WTC11 (cell line): ENCODE data around the gene BCAR3. TPM values are rescaled to one million over a fixed set of nuclear protein-coding genes. Genes with fewer than 3 reads are reported as not detected.

ENCODE experiments used
- ATAC-seq: fragments of 200-7000 bp; cut with Tn5 transposase; 2 replicates; pipeline ENCODE4 v1.10.0; 2021; ENCODE audit warnings: mild to moderate bottlenecking, moderate library complexity
- CTCF ChIA-PET: fragments of 300-600 bp; sonication (Branson Sonifier 250); formaldehyde crosslinking; loops from one replicate; lab custom pipeline; 2021; ENCODE audit warnings: antibody characterized with exemption; lab: Charles Lee
- POLR2A ChIA-PET: fragments of 350-600 bp; sonication (Branson Sonifier 250); formaldehyde crosslinking; loops from one replicate; lab custom pipeline; 2021; ENCODE audit warnings: antibody characterized with exemption; lab: Charles Lee
- DNase-seq: peaks from one replicate; pipeline ENCODE4 v3.0.0; 2021; ENCODE audit warnings: low spot score
- H3K27ac Mint-ChIP-seq: 2 replicates; pipeline ENCODE4 v1.8.0; 2021; ENCODE audit warnings: mixed read lengths
- H3K27me3 Mint-ChIP-seq: 2 replicates; pipeline ENCODE4 v1.8.0; 2021; ENCODE audit warnings: low read depth, mild to moderate bottlenecking, moderate library complexity, mixed read lengths
- H3K36me3 Mint-ChIP-seq: 2 replicates; pipeline ENCODE4 v1.8.0; 2021; ENCODE audit warnings: mixed read lengths
- H3K4me1 Mint-ChIP-seq: 2 replicates; pipeline ENCODE4 v1.8.0; 2022; ENCODE audit warnings: mixed read lengths
- H3K4me3 Mint-ChIP-seq: 2 replicates; pipeline ENCODE4 v1.8.0; 2021; ENCODE audit warnings: mild to moderate bottlenecking, moderate library complexity, mixed read lengths
- H3K9me3 Mint-ChIP-seq: 2 replicates; pipeline ENCODE4 v1.8.0; 2021; ENCODE audit warnings: mixed read lengths
- CREM ChIP-seq: sonication (generic); formaldehyde crosslinking; IDR thresholded peaks from 2 replicates; pipeline ENCODE4 v1.8.1; 2022; ENCODE audit warnings: mild to moderate bottlenecking, missing genetic modification reagents, moderate library complexity
- EMX1 ChIP-seq: fragments of 250-450 bp; sonication (Bioruptor Pico); IDR thresholded peaks from 2 replicates; pipeline ENCODE4 v1.8.0; 2021; ENCODE audit warnings: mild to moderate bottlenecking
- ESRRA ChIP-seq: sonication (generic); formaldehyde crosslinking; IDR thresholded peaks from 2 replicates; pipeline ENCODE4 v1.8.1; 2022; ENCODE audit warnings: mild to moderate bottlenecking, missing genetic modification reagents, borderline replicate concordance
- ETV6 ChIP-seq: sonication (generic); formaldehyde crosslinking; IDR thresholded peaks from 2 replicates; pipeline ENCODE4 v1.8.1; 2022; ENCODE audit warnings: mild to moderate bottlenecking, missing genetic modification reagents
- HMGA2 ChIP-seq: fragments of 250-450 bp; sonication (Bioruptor Pico); IDR thresholded peaks from 2 replicates; pipeline ENCODE4 v1.4.0; 2021; ENCODE audit warnings: mild to moderate bottlenecking, moderate library complexity
- JUN ChIP-seq: sonication (generic); formaldehyde crosslinking; IDR thresholded peaks from 2 replicates; pipeline ENCODE4 v1.8.0; 2023; ENCODE audit warnings: mild to moderate bottlenecking, missing genetic modification reagents
- KAT7 ChIP-seq: sonication (generic); formaldehyde crosslinking; IDR thresholded peaks from 2 replicates; pipeline ENCODE4 v1.8.1; 2023; ENCODE audit warnings: missing genetic modification reagents, mild to moderate bottlenecking, borderline replicate concordance
- MXD4 ChIP-seq: fragments of 250-450 bp; sonication (Bioruptor Pico); IDR thresholded peaks from 2 replicates; pipeline ENCODE4 v1.8.0; 2021; ENCODE audit warnings: mild to moderate bottlenecking, moderate library complexity, borderline replicate concordance
- NFE2L1 ChIP-seq: sonication (generic); formaldehyde crosslinking; IDR thresholded peaks from 2 replicates; pipeline ENCODE4 v1.8.1; 2023; ENCODE audit warnings: missing genetic modification reagents
- SMAD3 ChIP-seq: sonication (generic); formaldehyde crosslinking; IDR thresholded peaks from 2 replicates; pipeline ENCODE4 v1.8.0; 2022; ENCODE audit warnings: missing genetic modification reagents, mild to moderate bottlenecking, borderline replicate concordance
- SOX15 ChIP-seq: fragments of 250-450 bp; sonication (Bioruptor Pico); IDR thresholded peaks from 2 replicates; pipeline ENCODE4 v1.9.0; 2021; ENCODE audit warnings: mild to moderate bottlenecking
- SP1 ChIP-seq: sonication (generic); formaldehyde crosslinking; conservative IDR thresholded peaks from 2 replicates; pipeline ENCODE4 v1.8.1; 2022; ENCODE audit warnings: missing genetic modification reagents
- ZNF121 ChIP-seq: sonication (generic); formaldehyde crosslinking; IDR thresholded peaks from 2 replicates; pipeline ENCODE4 v1.8.0; 2023; ENCODE audit warnings: missing genetic modification reagents
- ZNF219 ChIP-seq: sonication (generic); formaldehyde crosslinking; IDR thresholded peaks from 2 replicates; pipeline ENCODE4 v1.8.0; 2023; ENCODE audit warnings: missing genetic modification reagents, mild to moderate bottlenecking, borderline replicate concordance
- ZNF416 ChIP-seq: fragments of 250-450 bp; sonication (Bioruptor Pico); IDR thresholded peaks from 2 replicates; pipeline ENCODE4 v1.9.0; 2021; ENCODE audit warnings: mild to moderate bottlenecking, inconsistent platforms
- ZNF512 ChIP-seq: sonication (generic); formaldehyde crosslinking; IDR thresholded peaks from 2 replicates; pipeline ENCODE4 v1.8.1; 2022; ENCODE audit warnings: missing genetic modification reagents, borderline replicate concordance
- ZNF671 ChIP-seq: fragments of 250-450 bp; sonication (Bioruptor Pico); IDR thresholded peaks from 2 replicates; pipeline ENCODE4 v1.8.0; 2021; ENCODE audit warnings: mild to moderate bottlenecking
- total RNA-seq: library from RNA; stranded (reverse); gene quantifications from 3 replicates; pipeline ENCODE4 v1.2.3, GENCODE V29; 2021
- TF ChIP-seq, protein P1 (sequence below): sonication (generic); formaldehyde crosslinking; IDR thresholded peaks from 2 replicates; pipeline ENCODE4 v1.8.1; 2022; ENCODE audit warnings: low read depth, missing genetic modification reagents, borderline replicate concordance
- TF ChIP-seq, protein P2 (sequence below): sonication (generic); formaldehyde crosslinking; IDR thresholded peaks from 2 replicates; pipeline ENCODE4 v1.8.0; 2022; ENCODE audit warnings: mild to moderate bottlenecking, missing genetic modification reagents
- TF ChIP-seq, protein P3 (sequence below): sonication (generic); formaldehyde crosslinking; IDR thresholded peaks from 2 replicates; pipeline ENCODE4 v1.8.1; 2022; ENCODE audit warnings: mild to moderate bottlenecking, missing genetic modification reagents, moderate library complexity, borderline replicate concordance
- TF ChIP-seq, protein P4 (sequence below): fragments of 250-450 bp; sonication (Bioruptor Pico); IDR thresholded peaks from 2 replicates; pipeline ENCODE4 v1.9.0; 2021; ENCODE audit warnings: mild to moderate bottlenecking
- TF ChIP-seq, protein P5 (sequence below): fragments of 250-450 bp; sonication (Bioruptor Pico); IDR thresholded peaks from 2 replicates; pipeline ENCODE4 v2.1.2; 2022; ENCODE audit warnings: mild to moderate bottlenecking, moderate library complexity
- TF ChIP-seq, protein P6 (sequence below): sonication (generic); formaldehyde crosslinking; IDR thresholded peaks from 2 replicates; pipeline ENCODE4 v1.8.1; 2023; ENCODE audit warnings: mild to moderate bottlenecking, missing genetic modification reagents, borderline replicate concordance
- TF ChIP-seq, protein P7 (sequence below): sonication (generic); formaldehyde crosslinking; conservative IDR thresholded peaks from 2 replicates; pipeline ENCODE4 v1.8.1; 2022; ENCODE audit warnings: mild to moderate bottlenecking, missing genetic modification reagents

BCAR3 gene
- total RNA-seq, 1 experiment from 2014 or later: 14.8 TPM

DNA sequence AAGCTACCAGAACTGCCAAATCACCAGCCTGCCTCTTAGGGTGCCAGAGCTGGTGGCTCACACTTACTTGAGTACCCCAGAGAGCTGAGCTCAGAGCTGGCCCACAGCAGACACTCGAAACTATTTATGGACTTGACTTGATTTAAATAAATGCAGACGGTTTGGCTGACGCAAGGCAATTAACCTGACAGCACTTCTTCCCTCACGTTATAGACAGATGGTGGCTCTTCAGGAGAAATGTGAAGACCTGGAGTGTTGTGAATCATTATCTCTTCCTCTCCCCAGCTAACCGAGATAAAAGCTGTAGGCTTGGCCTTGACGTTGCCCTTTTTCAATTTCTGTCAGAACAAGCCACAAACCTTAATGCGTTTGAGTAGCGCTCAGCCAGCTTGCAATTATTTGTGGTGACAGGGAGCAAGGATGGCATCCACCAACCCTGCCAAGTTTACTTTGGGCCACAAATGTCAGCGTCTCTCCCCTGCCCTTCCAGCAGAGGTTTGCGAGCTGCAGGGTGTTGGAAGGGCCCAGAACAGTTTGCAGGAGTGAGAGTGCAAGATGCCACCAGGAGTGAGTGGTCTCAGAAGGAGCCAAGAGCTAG is 34.0 kb upstream of the BCAR3 start:
- no peak for ATAC-seq
- no peak for DNase-seq
- peaks cover 5% of the 10 kb centered on the region for H3K4me1 Mint-ChIP-seq
- H3K36me3 Mint-ChIP-seq: no peaks in the 10 kb centered on the region
- POLR2A ChIA-PET: no interaction called here
- TF ChIP-seq ZNF512 (no peak), SMAD3 (CRISPR knock-in tag) (no peak), SOX15 (CRISPR knock-in tag) (no peak), EMX1 (CRISPR knock-in tag) (no peak), SP1 (CRISPR knock-in tag) (no peak), ZNF219 (no peak), MXD4 (CRISPR knock-in tag) (no peak), ETV6 (no peak), KAT7 (no peak), HMGA2 (CRISPR knock-in tag) (no peak), JUN (no peak), ZNF671 (CRISPR knock-in tag) (no peak), ESRRA (no peak)
- TF ChIP-seq, protein P1, sequence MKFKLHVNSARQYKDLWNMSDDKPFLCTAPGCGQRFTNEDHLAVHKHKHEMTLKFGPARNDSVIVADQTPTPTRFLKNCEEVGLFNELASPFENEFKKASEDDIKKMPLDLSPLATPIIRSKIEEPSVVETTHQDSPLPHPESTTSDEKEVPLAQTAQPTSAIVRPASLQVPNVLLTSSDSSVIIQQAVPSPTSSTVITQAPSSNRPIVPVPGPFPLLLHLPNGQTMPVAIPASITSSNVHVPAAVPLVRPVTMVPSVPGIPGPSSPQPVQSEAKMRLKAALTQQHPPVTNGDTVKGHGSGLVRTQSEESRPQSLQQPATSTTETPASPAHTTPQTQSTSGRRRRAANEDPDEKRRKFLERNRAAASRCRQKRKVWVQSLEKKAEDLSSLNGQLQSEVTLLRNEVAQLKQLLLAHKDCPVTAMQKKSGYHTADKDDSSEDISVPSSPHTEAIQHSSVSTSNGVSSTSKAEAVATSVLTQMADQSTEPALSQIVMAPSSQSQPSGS: no peak
- TF ChIP-seq, protein P2, sequence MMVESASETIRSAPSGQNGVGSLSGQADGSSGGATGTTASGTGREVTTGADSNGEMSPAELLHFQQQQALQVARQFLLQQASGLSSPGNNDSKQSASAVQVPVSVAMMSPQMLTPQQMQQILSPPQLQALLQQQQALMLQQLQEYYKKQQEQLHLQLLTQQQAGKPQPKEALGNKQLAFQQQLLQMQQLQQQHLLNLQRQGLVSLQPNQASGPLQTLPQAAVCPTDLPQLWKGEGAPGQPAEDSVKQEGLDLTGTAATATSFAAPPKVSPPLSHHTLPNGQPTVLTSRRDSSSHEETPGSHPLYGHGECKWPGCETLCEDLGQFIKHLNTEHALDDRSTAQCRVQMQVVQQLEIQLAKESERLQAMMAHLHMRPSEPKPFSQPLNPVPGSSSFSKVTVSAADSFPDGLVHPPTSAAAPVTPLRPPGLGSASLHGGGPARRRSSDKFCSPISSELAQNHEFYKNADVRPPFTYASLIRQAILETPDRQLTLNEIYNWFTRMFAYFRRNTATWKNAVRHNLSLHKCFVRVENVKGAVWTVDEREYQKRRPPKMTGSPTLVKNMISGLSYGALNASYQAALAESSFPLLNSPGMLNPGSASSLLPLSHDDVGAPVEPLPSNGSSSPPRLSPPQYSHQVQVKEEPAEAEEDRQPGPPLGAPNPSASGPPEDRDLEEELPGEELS: no peak
- TF ChIP-seq, protein P3, sequence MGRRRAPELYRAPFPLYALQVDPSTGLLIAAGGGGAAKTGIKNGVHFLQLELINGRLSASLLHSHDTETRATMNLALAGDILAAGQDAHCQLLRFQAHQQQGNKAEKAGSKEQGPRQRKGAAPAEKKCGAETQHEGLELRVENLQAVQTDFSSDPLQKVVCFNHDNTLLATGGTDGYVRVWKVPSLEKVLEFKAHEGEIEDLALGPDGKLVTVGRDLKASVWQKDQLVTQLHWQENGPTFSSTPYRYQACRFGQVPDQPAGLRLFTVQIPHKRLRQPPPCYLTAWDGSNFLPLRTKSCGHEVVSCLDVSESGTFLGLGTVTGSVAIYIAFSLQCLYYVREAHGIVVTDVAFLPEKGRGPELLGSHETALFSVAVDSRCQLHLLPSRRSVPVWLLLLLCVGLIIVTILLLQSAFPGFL: no peak
- TF ChIP-seq, protein P4, sequence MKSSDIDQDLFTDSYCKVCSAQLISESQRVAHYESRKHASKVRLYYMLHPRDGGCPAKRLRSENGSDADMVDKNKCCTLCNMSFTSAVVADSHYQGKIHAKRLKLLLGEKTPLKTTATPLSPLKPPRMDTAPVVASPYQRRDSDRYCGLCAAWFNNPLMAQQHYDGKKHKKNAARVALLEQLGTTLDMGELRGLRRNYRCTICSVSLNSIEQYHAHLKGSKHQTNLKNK (CRISPR knock-in tag): no peak
- TF ChIP-seq, protein P5, sequence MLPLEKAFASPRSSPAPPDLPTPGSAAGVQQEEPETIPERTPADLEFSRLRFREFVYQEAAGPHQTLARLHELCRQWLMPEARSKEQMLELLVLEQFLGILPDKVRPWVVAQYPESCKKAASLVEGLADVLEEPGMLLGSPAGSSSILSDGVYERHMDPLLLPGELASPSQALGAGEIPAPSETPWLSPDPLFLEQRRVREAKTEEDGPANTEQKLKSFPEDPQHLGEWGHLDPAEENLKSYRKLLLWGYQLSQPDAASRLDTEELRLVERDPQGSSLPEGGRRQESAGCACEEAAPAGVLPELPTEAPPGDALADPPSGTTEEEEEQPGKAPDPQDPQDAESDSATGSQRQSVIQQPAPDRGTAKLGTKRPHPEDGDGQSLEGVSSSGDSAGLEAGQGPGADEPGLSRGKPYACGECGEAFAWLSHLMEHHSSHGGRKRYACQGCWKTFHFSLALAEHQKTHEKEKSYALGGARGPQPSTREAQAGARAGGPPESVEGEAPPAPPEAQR (CRISPR knock-in tag): no peak
- TF ChIP-seq, all 79 proteins: peak for 0
- no peak overlapping the region for H3K4me3 Mint-ChIP-seq
- H3K9me3 Mint-ChIP-seq: no peaks in the 10 kb centered on the region
- H3K27me3 Mint-ChIP-seq: no peaks in the 10 kb centered on the region
- CTCF ChIA-PET: interaction anchor here (1.2 to 2.3 kb wide), 3 partner anchors 10 to 98 kb away, joined by 3 to 6 read pairs (median 4); no protein-coding TSS in a partner anchor
- no peak overlapping the region for H3K27ac Mint-ChIP-seq

DNA sequence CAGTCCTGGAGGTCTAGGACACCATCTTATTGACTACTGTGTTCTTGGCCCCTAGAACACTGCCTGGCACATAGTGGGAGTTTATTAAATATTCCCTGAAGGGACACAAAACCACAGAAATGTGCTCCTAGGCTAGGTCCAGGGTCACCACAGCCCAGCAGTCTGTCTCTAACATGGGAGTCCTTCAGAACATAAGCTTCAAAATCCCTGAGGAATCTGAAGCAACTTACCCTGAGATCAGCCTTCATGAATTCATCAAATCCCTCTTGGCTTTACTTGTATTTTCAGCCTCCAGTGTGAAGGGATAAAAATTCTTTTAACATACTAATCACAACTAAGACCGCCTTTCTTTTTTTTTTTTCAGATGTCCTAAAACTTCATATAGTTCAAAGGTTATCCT is 32.7 kb upstream of the BCAR3 start:
- ChIA-PET POLR2A (no interaction called here), CTCF (interaction anchor here (2.3 kb wide), 1 partner anchor 9 kb away, joined by 6 read pairs; no protein-coding TSS in a partner anchor)
- no peaks in the 10 kb centered on the region for H3K9me3 Mint-ChIP-seq
- H3K4me3 Mint-ChIP-seq: no peak overlapping the region
- H3K4me1 Mint-ChIP-seq: peaks cover 5% of the 10 kb centered on the region
- H3K27ac Mint-ChIP-seq: no peak overlapping the region
- ATAC-seq: no peak
- no peaks in the 10 kb centered on the region for H3K27me3 Mint-ChIP-seq
- DNase-seq: no peak
- no peaks in the 10 kb centered on the region for H3K36me3 Mint-ChIP-seq
- TF ChIP-seq, protein P6, sequence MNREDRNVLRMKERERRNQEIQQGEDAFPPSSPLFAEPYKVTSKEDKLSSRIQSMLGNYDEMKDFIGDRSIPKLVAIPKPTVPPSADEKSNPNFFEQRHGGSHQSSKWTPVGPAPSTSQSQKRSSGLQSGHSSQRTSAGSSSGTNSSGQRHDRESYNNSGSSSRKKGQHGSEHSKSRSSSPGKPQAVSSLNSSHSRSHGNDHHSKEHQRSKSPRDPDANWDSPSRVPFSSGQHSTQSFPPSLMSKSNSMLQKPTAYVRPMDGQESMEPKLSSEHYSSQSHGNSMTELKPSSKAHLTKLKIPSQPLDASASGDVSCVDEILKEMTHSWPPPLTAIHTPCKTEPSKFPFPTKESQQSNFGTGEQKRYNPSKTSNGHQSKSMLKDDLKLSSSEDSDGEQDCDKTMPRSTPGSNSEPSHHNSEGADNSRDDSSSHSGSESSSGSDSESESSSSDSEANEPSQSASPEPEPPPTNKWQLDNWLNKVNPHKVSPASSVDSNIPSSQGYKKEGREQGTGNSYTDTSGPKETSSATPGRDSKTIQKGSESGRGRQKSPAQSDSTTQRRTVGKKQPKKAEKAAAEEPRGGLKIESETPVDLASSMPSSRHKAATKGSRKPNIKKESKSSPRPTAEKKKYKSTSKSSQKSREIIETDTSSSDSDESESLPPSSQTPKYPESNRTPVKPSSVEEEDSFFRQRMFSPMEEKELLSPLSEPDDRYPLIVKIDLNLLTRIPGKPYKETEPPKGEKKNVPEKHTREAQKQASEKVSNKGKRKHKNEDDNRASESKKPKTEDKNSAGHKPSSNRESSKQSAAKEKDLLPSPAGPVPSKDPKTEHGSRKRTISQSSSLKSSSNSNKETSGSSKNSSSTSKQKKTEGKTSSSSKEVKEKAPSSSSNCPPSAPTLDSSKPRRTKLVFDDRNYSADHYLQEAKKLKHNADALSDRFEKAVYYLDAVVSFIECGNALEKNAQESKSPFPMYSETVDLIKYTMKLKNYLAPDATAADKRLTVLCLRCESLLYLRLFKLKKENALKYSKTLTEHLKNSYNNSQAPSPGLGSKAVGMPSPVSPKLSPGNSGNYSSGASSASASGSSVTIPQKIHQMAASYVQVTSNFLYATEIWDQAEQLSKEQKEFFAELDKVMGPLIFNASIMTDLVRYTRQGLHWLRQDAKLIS (CRISPR knock-in tag): no peak
- TF ChIP-seq NFE2L1 (CRISPR knock-in tag) (no peak), HMGA2 (CRISPR knock-in tag) (no peak), CREM (CRISPR knock-in tag) (no peak), ZNF416 (CRISPR knock-in tag) (no peak), ZNF121 (CRISPR knock-in tag) (no peak)
- TF ChIP-seq, protein P7, sequence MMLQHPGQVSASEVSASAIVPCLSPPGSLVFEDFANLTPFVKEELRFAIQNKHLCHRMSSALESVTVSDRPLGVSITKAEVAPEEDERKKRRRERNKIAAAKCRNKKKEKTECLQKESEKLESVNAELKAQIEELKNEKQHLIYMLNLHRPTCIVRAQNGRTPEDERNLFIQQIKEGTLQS: no peak
